RWPE2 (cell line): ENCODE measurements around the gene JAKMIP2.

Experiments used
- ATAC-seq: fragments of 200-7000 bp; cut with Tn5 transposase; 3 replicates; pipeline ENCODE4 v1.9.1; 2021; ENCODE audit warnings: low read depth
- DNase-seq: peaks from one replicate; pipeline ENCODE4 v3.0.0-alpha.2; 2020; ENCODE audit warnings: low spot score
- H3K27ac ChIP-seq: fragments of 450-650 bp; 2 replicates; pipeline ENCODE4 v1.5.1; 2017; ENCODE audit warnings: mild to moderate bottlenecking; ENCODE audit not compliant: poor library complexity, severe bottlenecking
- H3K27me3 ChIP-seq: fragments of 250-450 bp; sonication (Bioruptor Pico); 2 replicates; pipeline ENCODE4 v1.5.1; 2021; ENCODE audit warnings: mild to moderate bottlenecking, moderate library complexity; ENCODE audit not compliant: insufficient read depth, poor library complexity, severe bottlenecking
- H3K36me3 ChIP-seq: fragments of 250-450 bp; sonication (Bioruptor Pico); 2 replicates; pipeline ENCODE4 v1.5.1; 2020; ENCODE audit warnings: low read depth, mild to moderate bottlenecking, moderate library complexity
- H3K4me1 ChIP-seq: fragments of 250-450 bp; sonication (Bioruptor Pico); 2 replicates; pipeline ENCODE4 v1.5.1; 2021; ENCODE audit warnings: mild to moderate bottlenecking, moderate library complexity; ENCODE audit not compliant: insufficient read depth, poor library complexity, severe bottlenecking
- H3K4me3 ChIP-seq: fragments of 250-450 bp; sonication (Bioruptor Pico); 2 replicates; pipeline ENCODE4 v1.5.1; 2021; ENCODE audit warnings: mild to moderate bottlenecking, moderate library complexity; ENCODE audit not compliant: severe bottlenecking
- H3K9me3 ChIP-seq: fragments of 250-450 bp; sonication (Bioruptor Pico); 2 replicates; pipeline ENCODE4 v1.5.1; 2021; ENCODE audit warnings: mild to moderate bottlenecking, moderate library complexity; ENCODE audit not compliant: severe bottlenecking
- TF ChIP-seq, protein P1 (sequence below): fragments of 450-650 bp; IDR thresholded peaks from one replicate; pipeline ENCODE4 v1.5.1; 2017; ENCODE audit warnings: mild to moderate bottlenecking, moderate library complexity; ENCODE audit not compliant: poor library complexity, severe bottlenecking

The JAKMIP2 gene

DNA sequence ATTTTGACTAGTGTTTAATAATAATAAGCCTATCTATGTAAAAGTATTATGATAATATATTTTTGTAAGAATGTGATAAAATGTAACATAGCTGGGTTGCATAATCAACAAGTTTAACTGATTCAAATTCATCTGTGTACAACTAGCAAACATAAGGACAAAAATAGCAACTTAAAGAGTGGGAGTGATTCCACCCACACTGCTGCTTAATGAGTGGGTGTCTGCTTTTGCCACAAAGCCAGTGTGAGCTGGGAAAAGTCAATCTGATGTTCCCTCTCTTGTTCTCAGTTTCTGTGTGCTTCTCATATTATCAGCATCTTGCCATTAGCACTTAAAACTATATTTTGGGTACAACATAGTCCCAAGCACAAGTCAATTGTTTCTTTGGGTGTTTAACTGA lies 161.5 kb downstream of the JAKMIP2 start:
- no peak overlapping the region for H3K27ac ChIP-seq
- ATAC-seq: no peak
- H3K4me3 ChIP-seq: no peak overlapping the region
- H3K36me3 ChIP-seq: no peaks in the 10 kb centered on the region
- TF ChIP-seq, protein P1, sequence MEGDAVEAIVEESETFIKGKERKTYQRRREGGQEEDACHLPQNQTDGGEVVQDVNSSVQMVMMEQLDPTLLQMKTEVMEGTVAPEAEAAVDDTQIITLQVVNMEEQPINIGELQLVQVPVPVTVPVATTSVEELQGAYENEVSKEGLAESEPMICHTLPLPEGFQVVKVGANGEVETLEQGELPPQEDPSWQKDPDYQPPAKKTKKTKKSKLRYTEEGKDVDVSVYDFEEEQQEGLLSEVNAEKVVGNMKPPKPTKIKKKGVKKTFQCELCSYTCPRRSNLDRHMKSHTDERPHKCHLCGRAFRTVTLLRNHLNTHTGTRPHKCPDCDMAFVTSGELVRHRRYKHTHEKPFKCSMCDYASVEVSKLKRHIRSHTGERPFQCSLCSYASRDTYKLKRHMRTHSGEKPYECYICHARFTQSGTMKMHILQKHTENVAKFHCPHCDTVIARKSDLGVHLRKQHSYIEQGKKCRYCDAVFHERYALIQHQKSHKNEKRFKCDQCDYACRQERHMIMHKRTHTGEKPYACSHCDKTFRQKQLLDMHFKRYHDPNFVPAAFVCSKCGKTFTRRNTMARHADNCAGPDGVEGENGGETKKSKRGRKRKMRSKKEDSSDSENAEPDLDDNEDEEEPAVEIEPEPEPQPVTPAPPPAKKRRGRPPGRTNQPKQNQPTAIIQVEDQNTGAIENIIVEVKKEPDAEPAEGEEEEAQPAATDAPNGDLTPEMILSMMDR: no peak
- H3K4me1 ChIP-seq: no peaks in the 10 kb centered on the region
- no peaks in the 10 kb centered on the region for H3K27me3 ChIP-seq
- no peaks in the 10 kb centered on the region for H3K9me3 ChIP-seq
- DNase-seq: no peak

DNA sequence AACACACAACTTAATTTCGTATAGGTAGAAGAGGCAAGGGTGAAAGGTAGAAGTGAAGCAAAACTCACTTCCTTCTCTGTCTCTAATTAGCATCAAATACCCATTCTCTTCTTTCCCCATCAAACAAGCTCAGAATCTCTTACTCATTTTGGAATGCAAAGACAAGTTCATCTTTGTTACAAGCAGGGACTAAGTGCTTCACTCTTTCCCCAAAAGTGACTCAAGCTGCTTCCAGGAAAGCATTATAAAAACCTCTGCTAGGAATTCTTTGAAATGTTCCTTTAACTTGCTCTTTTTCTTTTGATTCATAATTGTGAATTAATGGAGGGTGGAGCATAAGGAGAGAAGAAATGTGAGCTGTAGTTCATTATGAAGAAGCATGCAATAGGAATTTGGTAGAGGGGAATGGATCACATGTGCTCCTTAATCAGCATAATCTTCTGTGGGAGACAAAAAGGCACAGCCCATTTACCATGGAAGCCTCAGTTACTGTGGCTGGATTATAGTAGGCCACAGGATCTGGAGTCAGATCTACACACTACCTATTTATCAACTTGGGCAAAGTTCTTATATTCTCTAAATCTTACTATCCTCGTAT lies 163.1 kb downstream of the JAKMIP2 start:
- DNase-seq (no peak), ATAC-seq (no peak)
- H3K27ac ChIP-seq: no peak overlapping the region
- no peaks in the 10 kb centered on the region for H3K36me3 ChIP-seq
- TF ChIP-seq, protein P1: no peak
- H3K9me3 ChIP-seq: no peaks in the 10 kb centered on the region
- H3K4me1 ChIP-seq: no peaks in the 10 kb centered on the region
- H3K27me3 ChIP-seq: no peaks in the 10 kb centered on the region
- no peak overlapping the region for H3K4me3 ChIP-seq

DNA sequence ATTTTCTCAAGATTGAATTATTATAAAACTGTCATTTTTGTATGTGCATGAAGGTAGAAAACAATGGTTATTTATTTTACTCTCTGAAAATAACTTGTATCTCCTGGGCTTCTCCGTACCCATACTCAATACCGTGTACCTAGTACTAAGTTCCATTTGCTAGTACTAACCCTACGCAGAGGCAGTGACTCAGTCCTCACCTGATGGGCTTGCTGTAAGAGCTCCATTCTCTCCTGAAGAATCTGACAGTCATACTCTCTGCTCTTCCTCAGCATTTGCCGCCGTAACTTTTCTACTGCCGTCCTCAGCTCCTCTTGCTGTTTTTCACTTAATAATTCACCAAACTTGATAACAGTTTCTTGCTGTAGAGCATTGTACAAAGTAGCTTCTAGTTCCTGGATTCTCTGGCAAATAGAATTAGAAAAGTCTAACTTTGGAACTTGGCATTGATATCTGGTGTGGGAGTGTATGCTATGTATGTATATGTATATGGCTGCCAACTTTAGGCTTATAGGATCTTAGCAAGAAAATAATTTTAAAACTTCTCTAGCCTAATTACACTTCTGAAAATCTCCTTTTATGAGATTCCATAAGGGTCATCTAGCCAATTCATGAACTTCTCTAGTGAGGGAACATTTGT lies 164.7 kb downstream of the JAKMIP2 start:
- TF ChIP-seq, protein P1: no peak
- ATAC-seq: no peak
- H3K9me3 ChIP-seq: no peaks in the 10 kb centered on the region
- no peaks in the 10 kb centered on the region for H3K4me1 ChIP-seq
- no peaks in the 10 kb centered on the region for H3K27me3 ChIP-seq
- H3K36me3 ChIP-seq: no peaks in the 10 kb centered on the region
- no peak overlapping the region for H3K27ac ChIP-seq
- DNase-seq: no peak
- no peak overlapping the region for H3K4me3 ChIP-seq

DNA sequence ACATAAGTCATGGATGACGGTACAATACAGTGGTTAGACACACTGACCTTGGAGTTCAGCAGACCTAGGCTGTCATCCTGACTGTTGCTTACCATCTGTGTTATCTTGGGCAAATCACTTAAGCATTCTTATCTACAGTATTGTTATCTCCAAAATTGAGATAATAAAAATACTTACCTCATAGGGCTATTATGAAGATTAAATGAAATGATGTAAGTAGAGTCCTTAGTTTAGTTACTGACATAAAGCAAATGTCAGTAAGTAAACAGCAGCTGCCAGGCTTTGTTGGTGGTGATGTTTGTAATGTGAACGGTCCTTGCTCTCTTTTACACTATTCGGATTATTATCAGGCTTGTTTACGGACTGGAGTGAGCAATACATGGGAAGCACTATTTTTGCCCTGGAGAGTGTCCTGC lies 165.3 kb downstream of the JAKMIP2 start:
- TF ChIP-seq, protein P1: no peak
- no peak overlapping the region for H3K4me3 ChIP-seq
- H3K4me1 ChIP-seq: no peaks in the 10 kb centered on the region
- H3K36me3 ChIP-seq: no peaks in the 10 kb centered on the region
- ATAC-seq (no peak), DNase-seq (no peak)
- H3K27ac ChIP-seq: no peak overlapping the region
- H3K9me3 ChIP-seq: no peaks in the 10 kb centered on the region
- H3K27me3 ChIP-seq: no peaks in the 10 kb centered on the region

DNA sequence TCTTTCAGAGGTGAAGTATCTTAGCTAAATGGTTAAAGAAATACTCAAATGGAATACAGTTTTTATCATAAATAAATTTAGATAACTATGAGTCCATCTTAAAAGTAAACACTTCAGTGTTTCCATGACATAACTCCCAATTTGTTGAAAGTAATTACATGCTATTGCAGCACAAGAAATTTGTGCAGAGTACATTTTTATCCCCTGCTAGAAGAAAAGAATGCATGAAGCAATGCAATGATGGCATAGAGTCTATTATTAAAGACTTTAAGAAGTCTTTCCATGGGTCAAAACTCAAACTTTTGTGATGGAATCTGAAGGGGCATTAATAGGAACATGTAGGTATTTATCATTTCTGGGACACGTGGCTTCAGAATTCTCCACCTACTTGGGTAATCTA lies 166.1 kb downstream of the JAKMIP2 start:
- no peak for DNase-seq
- no peaks in the 10 kb centered on the region for H3K36me3 ChIP-seq
- TF ChIP-seq, protein P1: no peak
- no peak for ATAC-seq
- no peak overlapping the region for H3K4me3 ChIP-seq
- no peaks in the 10 kb centered on the region for H3K4me1 ChIP-seq
- H3K9me3 ChIP-seq: no peaks in the 10 kb centered on the region
- no peaks in the 10 kb centered on the region for H3K27me3 ChIP-seq
- no peak overlapping the region for H3K27ac ChIP-seq
